ENCODE results near the gene URAD.

Gene URAD

DNA sequence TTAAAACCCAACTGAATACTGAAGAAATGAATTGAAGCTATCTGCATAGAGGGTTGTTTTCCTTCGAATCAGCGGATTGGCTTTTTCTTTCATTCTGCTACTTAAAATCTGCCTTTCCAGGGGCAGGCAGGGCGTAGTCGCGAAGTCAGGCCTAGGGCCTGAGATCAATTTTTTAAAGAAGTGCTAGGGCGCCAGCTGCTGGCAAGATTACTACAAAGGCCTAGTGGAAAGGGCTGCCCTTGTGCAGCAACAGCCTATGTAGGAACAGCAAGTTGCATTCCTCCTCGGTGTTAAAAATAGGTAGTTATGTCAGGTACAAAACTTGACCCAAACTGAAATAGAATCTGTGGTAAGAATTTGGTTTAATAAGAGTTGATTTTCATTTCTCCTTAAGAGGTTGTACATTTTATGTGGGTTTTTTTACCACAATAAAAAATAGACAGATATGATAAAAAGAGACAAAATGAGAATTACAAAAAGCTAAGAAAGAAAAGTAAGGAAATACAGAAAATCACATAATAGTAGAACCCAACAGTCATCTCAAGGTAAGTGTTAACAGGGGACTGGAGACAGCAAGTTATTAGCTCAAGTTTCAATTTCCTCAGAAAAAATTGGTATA, 9.5 kb upstream of the URAD start:
- DNase-seq: peak; percentile 21

DNA sequence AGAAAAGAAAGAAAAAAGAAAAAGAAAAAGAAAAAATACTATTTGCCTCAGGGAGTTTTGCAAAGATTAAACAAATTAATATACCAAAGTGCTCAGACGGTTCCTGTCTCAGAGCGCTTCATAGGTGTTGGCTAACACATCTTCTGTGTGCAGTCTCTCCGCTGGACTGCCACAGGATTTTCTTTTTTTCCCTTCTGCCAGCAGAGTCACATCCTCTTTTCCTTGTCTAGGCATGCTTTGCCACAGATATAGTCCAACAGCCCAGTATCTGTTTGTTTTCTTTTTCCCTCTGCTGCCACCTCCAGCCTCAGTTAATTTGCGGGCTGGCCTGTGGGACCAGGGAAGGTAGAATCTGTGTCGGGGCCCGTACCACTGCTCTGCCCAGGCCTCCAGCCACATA, 3.4 kb upstream of the URAD start:
- no peak for DNase-seq

DNA sequence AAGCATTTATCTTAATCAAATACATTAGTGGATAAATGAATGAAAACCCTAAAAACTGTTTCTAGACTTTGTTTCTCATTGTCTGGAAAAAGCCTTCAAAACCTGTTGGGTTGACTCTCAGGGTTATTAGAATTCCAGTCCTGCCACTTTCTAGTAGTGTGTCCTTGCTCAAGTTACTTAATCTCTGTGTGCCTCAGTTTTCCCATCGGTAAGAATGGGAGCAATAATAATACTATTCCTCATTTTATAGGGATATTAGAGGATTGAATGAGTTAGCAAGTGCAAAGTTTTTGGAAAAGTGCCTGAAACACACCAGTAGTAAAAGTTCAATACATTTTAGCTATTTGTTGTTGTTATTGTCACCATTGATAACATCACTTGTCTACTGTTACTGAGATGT, 2.9 kb downstream of the URAD start:
- no peak for DNase-seq

DNA sequence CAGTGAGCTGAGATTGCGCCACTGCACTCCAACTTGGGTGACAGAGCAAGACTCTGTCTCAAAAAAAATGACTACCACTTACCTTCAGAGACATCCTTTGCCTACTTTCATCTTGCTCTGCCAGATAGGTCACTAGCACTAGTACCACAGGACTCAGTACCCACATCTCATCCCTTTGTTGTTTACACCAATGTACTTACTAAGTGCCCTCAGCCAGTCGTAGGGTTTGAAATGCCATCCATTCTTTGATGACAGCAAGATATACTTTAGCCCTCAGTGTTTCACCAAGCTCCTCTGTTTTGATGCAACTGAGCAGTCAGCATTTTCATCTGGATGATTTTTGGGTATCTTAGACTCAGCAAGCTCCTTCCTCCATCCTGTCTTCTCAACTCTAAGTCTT, 6.1 kb downstream of the URAD start:
- DNase-seq: no peak

DNA sequence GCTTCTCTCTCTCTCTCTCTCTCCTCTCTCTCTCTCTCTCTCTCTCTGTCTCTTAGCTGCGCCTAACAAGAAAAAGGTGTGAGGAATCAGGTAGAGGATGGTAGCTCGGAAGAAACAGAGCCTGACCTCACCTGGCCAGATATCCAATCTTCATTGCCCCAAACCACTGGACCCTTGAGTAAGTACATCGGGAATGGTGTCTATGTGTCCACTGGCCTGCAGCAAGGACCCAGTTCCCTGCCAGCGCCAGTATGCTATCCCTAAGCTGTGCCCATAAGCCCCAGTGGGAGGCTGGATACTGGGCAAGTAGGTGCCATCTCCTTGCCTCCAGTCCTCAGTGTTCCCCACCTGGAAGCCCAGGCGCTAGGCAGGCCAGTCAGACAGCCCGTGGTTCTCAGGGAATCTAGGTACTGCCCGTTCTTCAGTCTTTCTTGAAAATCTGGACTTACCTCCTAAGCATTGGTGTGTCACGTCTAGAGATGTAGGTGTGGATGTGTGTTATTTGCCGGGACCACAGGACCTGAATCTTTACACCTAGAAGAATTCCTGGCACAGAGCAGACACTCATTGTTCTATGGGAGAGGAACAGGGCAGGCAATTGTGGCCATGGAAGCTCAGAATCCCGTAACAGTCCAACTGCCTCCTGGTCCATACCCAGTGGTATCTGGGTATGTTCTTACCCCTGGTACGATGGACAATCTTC, 7.3 kb downstream of the URAD start:
- no peak for DNase-seq

DNA sequence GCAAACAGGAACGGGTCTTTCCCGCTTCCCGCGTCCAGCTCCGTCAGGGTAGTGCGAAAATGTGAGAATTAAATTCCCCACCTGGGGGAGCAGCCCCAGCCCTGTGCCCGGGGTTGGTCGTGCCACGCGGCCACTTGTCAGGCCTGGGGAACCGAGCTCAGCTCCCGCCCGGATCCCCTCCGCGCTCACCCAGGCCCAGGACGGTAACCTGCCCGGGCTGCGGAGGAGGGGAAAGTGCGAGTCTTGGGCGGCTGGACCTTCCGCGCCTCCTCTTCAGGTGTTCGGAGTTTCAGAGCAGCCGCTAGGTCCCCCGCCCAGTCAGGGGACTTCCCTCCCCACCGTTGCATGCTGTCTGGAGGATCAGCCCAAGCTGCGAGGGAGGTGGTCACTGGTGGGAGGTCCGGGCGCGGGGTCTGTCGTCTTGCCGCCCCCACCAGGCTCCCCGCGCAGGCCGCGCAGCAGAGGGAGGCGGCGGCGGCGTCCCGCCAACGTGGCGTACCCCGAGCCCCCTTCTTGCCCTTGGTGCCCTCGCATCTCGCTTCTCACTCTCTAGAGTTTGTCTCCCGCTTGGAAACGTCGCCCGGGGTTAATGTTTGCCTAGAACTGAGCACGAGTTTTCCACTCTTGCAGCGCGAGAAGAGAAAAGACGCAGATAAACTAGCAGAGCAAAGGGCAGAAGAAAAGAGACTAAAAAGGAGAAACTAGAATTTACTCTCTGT, 8.1 kb downstream of the URAD start:
- no peak for DNase-seq

DNA sequence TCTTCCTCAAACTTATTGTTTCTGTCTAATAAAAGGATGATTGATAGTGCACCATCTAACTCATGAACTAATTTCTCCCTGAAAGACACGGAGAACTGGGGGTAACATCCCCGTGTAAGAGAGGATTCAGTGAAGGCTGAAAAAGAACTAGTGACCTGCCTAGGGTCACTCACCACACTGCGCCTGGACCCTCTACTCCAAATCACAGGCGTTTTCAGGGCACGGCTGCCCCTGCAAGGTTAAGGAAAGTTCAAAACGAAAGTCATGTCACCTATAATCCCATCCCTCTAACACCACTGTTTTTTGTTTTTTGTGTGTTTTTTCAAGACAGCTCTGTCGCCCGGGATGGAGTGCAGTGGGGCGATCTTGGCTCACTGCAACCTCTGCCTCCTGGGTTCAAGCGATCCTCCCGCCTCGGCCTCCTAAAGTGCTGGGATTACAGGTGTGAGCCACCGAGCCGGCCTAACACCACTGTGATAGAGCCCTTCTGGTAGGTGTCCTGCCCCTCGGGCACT, 8.7 kb downstream of the URAD start:
- DNase-seq: no peak

DNA sequence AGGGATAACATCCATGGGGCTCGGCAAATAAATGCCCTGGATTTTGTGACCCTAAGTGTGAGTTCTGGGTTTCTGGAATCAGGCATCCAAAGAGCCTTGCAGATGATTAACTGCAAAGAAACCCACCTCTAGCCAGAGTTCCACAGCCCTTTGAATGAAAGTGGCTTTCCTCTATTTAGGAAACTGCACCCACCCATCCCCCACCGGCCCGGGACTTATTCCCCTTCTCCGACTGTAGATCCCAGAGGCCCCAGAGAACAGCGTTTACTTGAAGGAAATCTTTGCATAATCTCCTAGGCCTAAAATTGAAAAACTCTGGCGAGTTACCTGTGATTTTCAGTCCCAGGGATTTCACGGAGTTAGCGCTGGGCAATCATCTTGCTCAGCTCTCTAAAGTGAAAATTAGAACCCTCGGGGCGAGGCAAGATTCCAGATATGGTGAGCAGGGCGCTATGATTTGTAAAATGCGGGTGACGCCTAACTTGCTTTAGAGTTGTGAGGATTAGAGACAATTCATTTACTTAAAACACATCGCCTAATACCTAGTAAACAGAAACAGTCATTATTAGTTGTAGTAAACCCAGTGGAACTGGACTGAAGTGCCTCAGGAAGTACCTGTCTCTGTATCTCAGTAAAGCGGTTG, 9.4 kb downstream of the URAD start:
- DNase-seq: no peak

DNA sequence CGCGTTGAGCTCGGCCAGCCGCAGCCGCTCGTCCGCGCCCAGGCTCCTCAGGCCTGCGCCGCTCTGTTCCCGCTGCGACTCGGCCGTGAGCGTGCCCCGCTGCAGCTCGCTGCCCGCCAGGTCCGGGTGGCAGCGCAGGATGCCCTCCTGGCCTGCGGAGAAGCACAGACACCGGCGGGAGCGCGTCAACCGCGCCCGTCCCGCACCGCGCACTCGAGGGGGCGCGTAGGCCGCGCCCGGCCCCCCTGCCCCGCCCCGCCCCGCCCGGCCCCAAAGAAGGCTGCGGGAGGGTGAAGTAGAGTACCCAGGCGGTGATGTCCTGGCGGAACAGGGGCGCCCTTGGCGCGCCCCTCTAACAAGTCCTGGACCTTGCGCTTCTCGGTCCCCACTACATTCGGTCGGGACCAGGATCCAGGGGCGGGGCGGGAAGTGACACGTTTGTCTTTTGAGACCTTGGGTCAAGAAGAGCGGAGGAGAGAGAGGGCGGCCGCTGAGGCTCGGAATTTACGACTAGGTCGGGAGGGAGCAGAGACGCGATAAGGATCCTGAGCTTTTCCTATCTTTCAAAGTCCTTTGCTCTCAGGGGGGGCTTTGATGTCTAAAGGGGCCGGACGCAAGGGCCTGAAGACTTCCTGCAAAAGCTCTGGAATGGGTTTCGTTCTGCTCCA, 10.1 kb downstream of the URAD start:
- DNase-seq: no peak

DNA sequence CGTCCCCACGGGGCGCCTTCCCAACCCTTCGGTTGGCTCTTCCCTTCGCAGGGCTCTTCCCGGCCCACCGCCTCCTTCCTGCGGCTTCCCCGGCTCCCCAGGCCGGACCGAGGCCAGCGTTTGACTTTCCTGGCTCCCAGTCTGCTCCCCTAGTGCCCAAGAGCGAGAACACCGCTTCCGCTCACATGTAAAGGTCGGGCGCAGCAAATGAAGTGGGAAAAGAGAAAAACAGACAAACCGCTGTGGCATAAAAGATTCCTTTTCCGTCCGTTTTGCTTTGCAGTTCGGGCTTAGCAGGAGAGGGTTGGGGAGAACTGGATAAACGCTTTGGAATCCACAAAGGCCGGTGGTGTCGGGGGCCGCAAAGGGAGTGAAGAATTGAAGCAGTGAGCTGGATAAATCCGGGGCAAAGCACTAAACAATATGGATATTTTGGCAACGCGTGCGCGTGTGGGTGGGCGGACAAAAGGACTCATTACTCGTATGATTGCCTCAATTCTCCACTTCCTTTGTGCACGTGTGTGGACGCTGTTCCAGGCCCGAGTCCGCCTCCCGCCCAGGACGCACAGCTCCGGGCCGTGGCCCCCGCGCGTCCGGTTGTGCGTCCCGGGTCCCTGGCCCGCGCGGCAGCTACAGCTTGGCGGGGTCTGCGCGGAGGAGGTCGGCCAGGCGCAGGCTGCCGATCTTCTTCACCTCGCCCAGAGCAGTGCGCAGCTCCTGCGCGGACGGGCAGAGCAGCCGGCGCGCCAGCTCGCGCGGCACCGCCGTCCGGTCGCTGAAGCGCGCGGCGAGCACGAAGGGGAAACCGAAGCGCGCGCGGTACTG, 10.8 kb downstream of the URAD start:
- no peak for DNase-seq

DNA sequence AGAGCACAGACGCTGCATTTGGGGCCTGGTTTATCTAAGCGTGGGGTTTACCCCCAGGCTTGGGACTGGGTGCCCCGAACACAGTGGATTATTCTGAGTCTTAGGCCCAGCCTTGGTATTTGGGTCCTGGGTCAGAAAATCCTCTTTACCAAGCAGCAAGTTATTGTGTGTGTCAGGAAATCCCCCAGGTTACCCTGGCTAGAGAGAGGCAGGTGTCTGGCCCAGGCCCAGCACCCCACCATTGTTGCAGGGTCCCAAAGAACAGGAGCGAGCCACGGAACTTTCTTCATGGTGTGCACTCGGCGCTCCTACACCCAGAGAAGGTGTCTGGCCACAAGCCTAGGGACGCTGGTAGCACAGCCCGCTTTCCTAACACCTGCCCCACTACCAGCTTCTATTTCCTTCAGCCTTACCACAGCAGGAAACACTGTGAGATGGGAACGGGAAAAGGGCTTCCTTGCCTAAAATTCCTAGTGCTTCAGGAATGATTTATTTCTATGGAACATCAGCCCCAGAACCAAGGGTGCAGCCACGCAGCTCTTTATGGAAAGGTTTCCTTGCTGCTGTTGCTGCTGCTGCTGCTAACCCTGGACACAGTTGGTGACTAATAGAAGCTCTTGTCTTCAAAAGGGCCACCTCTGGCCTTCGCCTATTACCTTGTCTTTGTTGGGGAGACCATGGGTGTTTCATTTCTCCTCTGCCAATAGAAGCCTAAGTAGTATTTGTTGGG, 12.0 kb downstream of the URAD start:
- no peak for DNase-seq

DNA sequence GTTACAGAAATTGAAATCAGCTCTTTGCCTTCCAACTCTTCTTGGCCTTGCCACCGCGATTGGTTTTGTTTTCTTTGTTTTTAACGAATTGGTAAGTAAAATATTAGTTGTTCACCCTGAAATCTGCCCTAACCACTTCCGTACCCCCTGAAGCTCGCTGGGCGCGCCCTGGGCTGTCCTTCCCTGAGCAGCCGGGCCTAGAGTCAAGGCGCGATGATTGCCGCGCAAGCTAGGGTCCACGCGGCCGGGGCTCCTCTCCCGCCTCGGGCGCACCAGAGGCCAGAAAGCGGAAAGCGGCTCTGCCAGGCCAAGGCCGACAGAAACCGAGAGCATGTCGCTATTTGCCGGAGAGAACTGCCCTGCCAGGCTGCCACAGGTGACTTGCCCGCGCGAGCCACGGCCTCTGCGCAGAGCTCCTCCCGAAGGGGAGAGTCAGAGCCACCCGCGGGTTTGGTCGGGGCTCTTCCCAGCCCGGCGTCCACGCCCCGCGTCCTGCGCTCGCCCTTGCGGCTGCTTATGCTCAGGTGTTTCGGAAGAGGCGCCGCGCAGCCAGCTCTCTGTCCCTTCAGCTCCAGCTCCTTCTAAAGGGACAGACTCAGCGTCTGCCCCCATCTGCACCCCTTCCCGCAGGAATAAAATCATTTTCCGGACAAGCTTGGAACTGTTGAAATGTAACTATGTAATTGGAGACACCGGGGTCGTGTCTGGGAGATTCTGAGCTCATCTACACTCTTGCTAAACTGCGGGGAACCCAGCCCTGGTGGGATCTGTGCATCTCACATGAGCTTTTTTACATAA, 12.7 kb downstream of the URAD start:
- no peak for DNase-seq

DNA sequence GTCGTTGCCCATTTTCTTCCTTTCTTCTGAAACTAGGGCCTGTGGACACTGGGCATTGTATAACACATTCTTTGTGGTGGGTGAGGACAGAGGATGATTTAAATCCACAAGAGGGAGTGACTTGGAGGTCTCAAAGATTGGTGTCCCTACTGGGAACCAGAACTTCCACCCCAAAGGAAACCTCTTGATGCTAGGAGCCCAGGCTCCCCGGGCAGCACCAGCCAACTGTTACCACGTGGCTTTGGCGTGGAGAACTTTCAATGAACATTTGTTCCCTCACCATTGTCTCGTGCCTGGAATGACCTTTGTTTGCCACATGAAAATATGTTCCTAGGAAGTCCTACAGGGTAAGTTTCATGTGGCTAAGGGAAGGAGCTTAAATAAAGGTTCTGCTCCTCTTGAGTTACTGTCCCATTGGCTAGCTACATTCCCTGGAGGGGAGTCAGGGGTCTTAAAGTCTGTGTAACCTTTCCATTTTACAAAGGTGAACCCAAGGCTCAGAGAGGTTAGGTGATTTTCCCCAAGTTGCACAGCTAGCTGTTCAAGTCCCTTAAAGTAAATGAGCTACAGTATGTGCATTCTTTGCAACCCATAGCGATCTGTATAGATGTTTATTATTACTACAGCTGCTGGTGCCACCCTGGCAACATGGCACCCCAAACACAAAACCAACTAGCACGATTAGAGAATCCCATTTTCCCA, 14.4 kb downstream of the URAD start:
- DNase-seq: no peak

DNA sequence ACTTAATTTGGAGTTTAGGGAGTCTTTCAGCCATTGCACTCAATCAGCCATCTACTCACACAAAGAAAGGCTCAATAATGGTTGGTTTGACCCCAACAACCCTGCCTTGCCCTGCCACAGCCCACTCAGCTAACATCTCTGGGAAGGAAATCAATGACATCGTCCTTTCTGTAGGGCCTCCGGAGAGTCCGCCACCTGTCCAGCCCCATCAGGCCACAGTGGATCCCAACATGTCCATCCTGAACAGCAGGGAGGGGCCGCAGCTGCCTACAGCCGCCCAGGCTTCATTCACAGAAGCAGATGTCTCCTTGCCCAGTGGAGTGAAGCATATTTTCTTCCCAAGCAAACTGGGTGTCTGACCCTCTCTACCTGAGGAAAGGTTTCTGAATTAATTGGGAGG, 15.2 kb downstream of the URAD start:
- no peak for DNase-seq

DNA sequence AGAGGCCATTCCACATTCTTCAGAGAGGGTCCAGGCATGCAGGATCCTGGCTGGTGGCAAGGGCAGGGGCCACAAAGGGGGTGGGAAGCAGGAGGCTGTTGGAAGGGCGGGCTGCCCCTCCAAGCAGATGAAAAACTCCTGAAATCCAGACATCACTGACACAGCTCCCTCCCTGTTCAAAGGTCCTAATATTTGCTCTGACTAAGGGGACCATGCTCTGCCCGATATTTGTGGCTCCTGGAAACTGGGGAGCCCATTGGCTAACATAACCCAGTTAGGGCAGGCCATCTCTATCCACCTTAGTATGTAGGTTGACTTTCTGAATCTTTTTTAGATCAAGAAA, 16.0 kb downstream of the URAD start:
- DNase-seq: no peak

DNA sequence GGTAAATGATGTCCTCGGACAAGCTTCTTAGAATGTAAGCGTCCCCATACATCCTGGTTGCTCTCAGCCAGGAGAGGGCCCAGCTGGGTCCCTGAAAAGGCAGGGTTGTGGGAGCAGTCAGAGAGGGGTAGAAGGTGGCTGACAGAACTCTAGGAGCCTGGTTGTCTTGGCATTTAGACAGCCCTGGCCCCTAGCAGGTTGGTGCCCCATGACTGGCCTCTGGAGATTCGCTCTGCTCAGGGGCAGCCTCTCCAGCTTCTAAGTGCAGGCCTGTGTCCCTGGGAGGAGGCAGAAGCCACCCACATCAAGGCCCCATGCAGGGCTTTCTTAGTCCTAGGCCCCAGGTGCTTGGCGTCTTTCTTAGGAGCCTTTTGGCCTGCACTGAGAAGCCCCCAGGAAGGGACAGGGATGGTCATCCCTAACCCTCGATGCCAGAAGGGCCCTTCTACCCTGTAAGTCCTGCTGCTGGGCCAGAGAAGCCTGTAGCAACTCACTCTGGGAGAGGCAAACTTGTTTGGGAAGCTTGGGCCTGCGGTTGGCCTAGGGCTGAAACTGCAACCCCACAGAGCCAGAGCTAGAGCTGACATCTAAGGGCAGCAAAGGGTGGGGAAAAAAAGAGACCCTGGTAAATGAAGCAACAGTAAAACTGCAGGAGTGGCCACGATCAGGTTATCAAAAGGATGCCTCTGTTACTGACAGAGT, 16.6 kb downstream of the URAD start:
- no peak for DNase-seq

DNA sequence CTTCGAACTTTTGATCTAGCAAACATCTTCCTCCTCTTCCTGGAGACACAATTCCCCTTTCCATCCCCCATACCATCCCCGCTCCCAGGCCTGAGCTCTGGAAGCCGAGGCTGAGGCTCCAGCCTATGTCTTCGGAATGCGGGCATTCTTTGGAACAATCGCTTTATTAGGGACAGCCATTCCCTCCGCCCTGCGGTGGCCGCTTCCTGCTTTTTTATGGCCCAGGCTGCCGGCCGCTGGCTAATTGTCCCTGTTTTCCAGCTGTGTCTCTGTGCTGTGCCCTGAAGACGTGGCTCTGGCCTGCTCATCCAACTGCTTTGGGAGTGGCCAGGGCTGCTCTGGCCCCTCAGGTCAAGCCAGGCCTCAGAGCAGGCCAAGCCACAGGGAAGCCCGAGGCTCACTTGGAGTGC, 17.3 kb downstream of the URAD start:
- DNase-seq: no peak

DNA sequence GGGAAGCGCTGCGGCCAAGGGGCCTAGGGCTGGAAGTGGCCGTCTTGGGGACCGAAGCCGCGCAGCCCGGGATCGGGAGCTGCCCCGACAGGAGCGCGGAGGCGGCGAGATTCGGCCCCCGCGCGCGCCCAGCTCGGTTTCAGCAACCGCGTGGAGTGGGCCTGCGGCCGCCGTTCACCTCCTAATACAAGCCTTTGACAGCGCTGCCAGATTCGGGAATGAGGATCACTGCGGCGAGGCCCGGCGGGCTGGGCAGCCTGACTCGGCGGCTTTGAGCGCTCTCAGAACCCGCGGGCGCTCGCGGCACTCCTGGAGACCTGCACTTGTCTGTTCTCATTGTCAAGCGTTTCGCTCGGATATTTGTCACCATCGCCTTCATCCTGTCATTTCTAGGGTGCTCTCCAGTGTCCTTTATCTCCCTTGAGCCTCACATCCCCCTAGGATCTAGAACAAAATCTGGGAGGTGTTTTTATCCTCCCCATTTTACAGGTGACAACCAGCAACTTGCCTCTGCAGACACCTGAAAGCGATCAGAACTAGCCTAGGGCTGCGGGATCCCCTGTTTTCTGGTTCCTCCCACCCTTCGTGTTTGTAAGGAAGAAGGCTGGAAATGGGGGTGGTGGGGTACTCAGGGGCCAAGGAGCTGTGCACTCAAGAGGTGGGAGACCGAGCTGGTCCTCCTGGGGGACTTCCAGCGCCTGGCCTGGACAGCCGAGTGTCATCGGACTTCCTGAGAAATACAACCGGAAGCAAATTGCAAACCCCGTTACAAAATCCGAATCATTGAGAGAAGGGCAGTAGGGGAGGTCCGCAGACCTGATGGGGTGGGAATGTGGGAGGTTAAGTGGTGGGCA, 17.9 kb downstream of the URAD start:
- DNase-seq: no peak
